GM21526 (cell line): ENCODE results near the gene CBFA2T3.

Experiments used
- ATAC-seq: cut with Tn5 transposase; IDR thresholded peaks from one replicate; pipeline ENCODE4 v1.9.1; 2021; ENCODE audit warnings: moderate library complexity; ENCODE audit not compliant: unreplicated experiment, low FRiP score

The CBFA2T3 gene

DNA sequence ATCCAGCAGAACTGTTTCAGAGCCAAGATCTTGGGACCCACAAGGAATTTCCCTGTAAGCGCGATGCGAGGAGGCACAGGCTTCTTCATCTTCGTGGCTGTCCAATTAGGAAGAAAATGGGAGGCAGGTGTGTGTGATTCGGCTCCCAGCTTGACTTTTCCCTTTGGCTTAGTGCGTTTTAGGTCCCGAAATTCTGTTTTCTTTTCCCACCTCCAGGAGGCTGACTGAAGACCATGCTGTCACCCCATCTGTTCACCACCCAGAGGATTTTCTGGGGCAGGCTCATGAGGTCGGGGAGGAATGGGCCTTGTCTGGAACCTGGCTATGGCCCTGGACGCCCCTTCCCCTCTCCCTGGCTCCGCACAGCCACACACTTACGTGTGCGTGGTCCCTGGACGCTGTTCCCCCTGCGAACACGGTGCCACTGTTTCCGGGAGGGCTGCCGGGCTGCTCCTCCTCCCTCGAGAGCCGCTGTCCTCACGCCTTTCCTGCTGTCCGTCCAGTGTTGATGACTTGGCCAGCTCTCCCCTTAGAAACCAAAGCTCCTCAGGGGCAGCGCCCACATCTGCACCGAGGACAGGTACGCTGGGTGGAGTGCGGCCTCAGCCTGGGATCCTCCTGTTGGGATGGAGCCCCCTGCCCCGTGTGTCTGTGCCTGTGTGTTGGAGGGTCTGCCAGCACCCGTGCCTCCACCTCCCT, 107.9 kb downstream of the CBFA2T3 start:
- no peak for ATAC-seq

DNA sequence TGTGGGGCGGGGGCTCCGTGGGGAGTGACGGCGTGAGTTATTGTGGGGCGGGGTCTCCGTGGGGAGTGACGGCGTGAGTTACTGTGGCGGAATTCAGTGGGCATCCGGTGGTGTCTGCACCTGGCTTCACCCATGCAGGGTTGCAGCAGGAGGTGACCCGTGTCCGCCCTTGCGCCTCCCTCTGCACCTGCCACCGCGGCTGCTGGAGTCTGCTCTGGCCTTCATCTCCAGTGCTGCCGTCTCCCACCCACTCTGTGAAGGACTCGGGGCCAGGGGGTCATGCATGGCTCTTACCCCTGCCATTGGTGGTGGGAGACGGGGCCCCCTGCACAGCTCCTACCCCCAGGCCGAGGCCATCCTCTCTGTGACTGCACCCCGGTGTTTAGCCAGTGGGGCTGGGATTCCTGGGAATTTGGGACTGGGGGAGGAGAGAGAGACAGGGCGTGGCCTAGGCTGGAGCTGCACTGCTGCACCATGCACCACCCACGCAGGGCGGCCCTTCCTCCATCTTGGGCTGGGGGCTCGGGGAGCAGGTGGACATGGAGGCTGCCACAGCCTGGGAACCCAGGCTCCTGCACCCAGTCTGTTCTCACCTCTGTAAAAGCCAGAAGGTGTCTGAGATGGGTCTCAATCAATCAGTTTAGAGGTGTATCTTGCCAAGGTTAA, 109.3 kb downstream of the CBFA2T3 start:
- no peak for ATAC-seq

DNA sequence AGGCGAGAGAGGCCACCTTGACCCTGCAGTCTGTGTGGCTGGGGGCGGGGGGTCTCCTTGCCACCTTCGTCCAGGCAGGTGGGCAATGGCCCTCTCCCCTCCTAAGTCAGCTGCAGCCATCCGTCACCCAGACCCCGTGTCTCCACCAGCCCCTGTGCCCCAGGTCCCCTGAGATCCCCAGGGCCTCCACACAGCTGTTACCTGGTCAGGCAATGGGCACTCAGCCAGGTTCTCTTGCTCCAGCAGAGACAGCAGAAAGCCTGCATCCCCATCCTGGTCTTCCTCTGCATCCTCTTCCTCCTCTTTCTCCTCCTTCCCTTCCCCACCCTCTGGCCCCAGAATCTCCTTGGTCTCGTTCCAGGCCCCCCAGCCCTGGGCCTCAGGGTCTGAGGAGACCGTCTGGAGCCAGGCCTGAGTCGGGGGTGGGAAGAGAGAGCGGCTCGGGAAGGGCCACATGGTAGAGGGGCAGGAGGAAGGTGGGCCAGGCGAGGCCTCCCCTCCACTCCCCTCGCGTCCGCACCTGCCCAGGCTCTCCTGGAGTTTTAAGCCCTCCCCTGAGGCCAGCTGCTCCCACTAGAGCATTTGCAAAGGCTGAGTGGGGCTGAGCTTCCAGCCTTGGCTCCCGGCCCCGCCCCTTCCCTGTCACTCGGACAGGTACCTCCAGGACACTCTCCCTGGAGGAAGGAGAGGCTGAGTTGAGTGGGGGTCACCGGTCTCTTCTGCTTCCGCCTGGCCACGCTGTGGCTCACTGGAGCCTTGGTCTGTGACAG, 110.7 kb downstream of the CBFA2T3 start, which contains the start of gene PABPN1L:
TSS of gene PABPN1L (minus strand) at position 510 of the 770 bp plus-strand sequence. CDS start at position 456, 54 bp downstream.
- no peak for ATAC-seq

DNA sequence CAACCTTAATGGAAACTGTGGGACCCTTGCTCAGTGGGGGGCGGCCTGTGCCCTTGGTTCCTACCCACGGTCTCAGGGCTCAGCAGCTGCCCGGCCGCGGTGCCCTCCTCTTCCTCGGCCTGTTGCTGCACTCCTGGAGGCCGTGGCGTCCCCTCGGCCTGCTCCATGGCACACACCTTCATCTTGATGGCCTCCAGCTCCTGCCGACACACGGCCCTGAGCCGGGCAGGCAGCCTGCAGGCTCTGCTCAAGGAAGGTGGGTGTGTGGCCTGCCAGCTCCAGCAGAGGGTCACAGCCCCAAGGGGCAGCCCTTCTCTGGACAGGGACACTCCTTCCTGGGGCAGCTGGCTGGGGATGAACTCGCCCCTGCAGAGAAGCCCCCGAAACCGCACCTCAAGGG, 111.3 kb downstream of the CBFA2T3 start:
- ATAC-seq: no peak

DNA sequence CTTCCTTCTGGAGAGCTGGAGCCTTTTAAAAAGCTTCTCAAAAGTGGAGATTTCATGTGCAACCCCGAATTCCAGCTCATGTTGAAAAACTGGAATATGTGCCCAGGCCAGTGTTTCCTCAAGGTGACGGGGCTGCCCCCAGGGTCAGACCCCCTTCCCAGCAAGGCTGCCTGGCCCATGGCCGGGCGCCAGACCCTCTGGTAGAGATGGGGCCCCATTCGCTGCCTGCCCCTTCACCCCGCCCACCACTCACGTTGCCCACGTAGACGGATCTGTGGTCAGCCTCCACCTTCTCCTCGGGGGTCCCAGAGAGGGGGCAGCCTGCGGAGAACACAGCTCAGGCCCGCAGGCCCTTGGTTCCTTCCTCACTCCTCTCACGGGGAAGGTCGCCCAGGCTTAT, 111.7 kb downstream of the CBFA2T3 start:
- no peak for ATAC-seq

DNA sequence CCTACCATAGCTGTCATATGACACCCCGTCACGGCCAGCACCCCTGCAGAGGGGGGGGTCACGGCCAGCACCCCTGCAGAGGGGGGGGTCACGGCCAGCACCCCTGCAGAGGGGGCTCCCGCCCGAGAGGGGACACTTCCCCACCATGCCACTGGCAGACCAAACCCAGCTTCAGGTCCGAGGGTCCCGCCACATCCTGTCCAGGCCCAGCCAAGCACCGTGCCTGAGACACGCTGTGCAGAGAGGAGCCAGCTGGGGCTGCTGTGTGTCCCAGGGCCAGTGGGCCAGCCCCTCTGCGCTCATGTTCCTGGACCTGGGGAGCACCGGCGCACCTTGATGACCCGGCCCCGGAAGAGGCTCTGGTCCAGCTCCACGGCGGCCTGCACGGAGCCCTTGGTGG, 112.5 kb downstream of the CBFA2T3 start:
- no peak for ATAC-seq

DNA sequence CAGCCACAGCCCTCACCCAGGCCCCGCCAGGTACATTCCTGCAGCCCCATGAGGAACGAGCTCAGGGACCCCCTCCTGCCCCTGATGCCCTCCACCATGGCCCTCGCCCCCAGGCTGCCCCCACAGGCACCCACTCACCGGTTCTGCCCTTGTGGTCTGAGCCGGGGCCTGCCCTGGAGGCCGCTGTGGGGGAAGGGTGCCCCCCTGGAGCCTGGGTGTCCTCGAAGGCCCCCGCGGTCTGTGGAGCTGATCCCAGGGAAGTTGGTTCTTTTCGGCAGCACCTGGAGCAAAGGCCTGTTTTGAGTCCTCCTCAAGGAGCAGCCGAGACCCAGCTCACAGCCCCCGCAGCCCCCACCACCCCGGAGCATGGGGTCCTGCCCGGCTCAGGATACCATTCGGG, 112.9 kb downstream of the CBFA2T3 start:
- no peak for ATAC-seq

DNA sequence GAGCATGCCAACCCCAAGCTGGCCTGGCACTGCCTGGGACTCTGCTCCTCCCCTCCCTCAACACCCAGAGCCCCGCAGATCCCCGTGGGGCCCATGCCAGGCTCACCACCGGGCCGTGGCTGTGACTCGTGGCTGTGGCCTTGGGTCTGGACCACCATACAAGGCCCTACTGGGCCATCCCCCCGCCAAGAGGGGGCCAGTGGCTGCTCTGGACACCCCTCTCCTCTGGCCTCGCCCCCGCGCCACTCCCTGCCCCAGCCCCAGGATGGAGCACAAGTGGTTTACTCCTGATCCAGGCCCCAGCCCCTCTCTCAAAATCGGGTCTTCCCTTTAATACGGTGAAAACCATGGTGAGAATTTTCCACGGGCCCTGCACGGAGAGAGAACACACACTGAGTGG, 113.6 kb downstream of the CBFA2T3 start:
- ATAC-seq: no peak

DNA sequence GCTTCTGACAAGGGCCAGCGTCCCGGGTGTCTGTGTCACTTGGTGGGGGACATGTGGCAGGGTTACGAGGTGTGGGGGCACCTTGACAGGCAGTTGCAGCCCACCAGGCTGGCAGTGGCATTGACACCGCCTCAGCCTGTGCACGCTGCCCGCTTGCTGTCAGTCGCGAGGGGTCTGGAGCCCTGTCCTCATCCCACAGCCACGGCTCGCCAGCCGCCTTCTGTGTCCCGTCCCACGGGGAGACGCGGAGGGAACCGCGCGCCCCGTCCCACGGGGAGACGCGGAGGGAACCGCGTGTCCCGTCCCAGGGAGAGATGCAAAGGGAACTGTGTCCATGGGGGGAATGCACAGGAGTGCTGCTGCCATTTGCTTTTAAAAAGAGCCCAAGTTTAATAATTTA, 114.0 kb downstream of the CBFA2T3 start:
- ATAC-seq: no peak

DNA sequence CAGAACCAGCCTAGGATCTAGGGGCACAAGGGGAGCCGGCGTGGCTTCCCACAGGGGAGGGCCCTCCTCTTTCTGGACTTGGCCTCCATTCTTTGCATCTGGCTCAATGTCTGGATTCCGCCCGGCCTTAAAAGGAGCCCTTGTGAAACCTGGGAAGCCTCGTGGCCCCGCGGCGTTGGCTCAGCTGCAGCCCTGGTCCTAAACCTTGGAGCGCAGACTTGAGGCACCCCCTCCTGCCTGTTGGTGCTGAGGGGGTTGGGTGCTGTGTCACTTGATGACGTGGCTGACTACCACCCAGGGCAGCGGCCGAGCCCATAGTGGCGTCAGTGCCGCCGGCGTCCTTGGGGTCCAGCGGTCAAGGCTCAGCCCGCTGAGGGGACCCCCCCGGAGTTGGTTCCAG, 115.6 kb downstream of the CBFA2T3 start:
- no peak for ATAC-seq

DNA sequence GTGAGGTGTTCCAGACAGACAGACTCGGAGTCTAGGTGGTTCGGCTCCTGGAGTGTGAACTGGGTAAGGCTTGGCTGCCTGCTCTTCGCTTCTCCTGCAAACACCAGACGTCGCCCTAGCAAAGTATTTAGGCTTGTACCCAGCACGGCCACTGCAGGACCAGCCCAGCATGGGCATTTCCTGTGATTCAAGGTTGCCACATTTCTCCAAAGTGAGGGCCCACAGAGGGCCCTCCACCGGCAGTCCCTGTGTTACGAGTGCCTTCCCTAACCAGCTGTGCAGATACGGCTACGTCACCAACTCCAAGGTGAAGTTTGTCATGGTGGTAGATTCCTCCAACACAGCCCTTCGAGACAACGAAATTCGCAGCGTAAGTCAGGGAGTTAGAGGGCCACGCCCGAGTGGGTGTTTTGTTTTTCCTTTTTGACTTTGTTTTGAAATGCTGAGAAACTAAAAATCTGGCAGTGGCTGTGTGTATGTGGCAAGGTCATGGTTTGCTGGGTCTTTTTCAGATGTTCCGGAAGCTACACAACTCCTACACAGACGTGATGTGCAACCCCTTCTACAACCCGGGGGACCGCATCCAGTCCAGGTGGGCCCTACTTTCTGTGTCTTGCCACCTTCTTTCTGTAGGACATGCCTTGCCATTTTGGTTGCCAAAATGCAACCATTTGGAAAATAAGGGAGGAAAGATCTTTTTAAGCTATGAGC, 117.5 kb downstream of the CBFA2T3 start:
- no peak for ATAC-seq

DNA sequence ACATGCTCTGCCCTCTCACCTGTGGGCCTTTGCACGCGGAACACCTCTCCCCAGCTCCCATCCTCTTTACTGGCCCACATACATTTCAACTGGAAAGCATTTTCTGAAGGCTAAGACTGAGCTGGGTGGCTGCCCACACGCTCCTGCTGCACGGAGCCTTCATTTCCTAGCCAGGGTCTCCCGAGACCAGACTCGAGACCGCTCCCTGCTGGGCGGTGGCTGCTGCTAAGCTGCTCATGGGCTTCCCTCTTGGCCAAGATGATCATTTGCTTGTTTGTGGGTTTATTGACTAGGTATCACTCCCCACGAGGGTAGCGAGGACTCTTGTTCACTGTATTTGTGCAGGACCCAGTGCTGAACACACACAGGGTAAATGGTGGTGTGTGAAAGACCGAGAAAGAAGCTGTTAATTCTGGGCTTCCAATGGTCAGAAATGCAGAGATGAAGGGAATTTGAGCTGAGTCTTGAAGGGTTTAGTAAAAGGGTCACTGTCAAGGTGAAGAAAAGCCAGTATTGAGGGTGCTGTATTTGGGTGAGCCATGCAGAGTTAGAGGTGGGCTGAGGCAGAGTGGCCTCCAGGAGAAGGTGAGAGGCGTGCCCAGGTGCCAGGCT, 119.2 kb downstream of the CBFA2T3 start:
- ATAC-seq: no peak

DNA sequence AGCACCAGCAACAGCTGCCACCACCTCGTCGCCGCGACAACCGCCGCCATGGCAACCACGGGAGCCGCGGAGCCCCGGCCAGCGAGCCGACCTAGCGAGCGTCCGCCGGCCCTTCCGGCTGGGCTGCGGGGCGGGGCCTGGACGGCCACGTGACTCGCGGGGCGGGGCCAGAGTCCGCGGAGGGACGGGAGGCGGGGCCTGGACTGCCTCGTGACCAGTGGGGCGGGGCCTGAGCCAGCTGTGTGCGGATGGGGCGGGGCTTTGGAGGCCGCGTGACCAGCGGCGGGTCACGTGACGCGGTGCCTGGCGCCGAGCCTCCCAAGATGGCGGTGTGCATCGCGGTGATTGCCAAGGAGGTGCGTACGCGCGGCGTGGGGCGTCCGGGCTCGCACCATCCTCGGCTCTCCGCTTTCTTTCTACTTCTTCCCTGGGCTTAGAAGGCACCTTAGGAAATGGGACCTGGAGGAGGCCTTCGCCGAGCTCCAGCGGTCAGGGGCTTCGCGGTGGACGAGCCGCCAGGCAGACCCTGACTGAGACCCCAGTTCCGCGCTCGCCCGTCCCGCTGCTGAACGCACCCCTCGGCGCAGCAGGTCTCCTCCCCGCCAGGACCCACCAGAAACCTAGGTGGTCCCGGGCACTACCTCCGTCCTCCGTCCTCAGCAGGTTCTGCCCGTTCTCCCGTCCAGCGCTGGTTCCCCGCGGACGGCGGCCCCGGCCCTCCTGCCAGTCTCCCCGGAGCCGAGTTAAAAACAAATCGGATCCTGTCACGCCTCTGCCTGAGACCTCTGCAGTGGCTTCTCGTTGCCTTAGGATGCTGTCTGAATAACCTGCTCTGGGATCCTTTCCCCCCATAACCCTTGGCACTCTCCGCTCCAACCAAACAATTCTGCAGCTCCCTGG, 119.9 kb downstream of the CBFA2T3 start, which contains the start of the genes GALNS and TRAPPC2L:
TSS of gene GALNS (minus strand) at position 120 of the 900 bp plus-strand sequence. CDS start at position 50, 70 bp downstream.
TSS of gene TRAPPC2L (plus strand) at position 300 of the 900 bp plus-strand sequence. CDS start at position 324, 24 bp downstream.
- peak; percentile 70 for ATAC-seq

DNA sequence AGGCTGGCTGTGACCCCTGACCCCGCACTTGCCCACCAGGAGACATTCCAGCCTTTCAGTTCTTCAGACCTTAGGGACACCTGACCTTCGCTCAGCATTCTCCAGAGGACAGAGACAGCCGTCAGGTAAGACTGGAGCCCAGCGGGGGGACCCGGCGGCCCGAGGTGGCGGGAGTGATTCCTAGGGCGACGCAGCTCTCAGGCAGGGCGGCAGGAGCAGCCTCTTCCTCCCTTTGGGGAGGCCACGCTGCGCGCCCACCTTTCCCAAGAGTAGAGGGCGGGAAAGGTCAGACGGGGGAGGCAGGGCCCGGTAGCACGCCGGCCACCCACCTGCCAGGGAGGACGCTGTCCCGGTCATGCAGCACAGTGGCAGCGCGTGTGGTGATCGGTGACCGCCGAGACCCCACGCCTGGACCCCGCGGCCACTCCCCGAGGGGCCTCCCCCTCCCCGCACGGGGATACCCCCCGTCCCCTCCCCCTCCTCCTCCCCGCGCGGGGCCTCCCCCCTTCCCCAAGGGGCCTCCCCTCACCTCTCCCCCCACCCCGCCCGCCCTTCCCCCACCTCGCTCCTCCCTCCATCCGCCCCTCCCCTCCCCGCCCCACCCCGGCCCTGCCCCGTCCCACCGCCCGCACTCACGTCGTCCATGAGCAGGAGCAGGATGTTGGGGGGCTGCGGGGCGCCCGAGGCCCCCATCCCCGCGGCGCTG, 120.7 kb downstream of the CBFA2T3 start:
- no peak for ATAC-seq

DNA sequence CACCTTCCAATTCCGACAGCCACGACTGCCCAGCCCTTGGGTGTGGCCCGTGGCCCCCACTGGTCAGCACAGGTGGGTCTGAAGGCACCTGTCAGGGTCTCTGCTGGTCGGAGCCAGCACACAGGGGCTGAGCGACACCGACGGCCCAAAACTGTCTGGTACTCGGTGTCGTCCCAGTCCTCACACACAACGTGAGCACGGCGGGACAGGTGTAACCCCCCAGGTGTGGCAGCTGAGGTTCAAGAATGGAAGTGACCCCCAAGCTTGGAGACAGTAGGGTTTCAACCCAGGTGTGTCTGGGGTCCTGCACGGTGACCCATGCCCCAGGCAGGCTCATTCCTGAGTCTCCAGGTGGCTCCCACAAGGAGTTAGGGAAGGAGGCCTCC, 121.3 kb downstream of the CBFA2T3 start:
- ATAC-seq: no peak

DNA sequence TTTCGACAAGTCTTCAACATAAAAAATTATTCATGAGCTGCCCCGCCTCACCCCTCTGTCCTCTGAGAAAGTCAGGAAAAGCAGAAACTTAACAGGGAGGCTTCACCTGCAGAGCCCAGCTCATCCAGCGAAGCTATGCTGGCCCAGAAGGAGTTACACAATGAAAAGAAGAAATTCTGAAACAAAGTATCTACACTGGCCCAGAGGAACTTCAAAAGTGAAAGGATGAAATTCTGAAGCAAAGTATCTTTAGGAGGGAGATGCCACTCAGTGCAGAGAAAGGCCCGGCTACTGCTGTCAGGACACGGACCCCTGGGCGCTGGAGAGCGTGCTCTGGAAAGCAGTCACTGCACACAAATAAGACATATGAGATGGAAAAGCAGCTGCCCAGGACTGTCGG, 121.8 kb downstream of the CBFA2T3 start:
- ATAC-seq: no peak

DNA sequence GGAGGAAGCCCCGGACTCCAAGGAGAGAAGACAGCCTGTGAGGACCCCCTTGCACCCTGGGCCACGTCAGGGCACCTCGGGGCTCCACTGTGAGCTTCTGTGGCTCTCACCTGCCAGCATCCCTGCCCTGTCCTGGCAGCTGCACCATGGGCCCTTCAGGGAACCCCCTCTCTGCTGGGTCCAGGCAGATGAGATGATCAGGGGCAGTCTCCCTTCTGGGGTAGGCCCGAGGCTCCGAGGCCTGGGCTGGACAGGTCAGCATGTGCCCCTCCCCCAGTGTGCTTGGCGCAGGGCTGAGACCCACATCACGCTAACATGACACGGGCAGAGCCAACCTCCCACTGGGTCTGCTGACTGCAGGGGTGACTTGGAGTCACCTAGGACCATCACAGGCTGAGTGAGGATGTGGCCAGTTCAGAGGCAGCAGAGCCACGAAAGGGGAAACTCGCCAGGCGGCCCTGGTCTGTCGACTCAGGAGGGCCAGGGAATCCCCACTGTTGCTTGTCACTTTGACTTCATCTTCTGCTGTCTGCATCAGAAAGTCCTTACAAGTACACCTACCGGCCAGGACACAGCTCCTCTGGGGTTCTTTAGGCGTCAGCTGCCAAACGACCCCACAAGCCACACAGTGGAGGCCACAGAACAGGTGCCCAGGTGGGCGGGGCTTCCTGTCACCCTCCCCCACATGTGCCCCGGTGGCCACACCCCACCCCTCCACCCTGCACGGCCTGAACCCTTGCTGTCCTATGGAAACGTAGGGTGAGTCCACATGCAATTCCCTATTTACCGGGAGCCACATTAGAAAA, 122.5 kb downstream of the CBFA2T3 start:
- ATAC-seq: no peak
